ENCODE measurements around the gene TPRKB. TPM values are rescaled to one million over a fixed set of nuclear protein-coding genes. Genes with fewer than 3 reads are reported as not detected.
"Not testable (repeated sequence)": the region's sequence is repeated elsewhere in the genome, so short reads cannot be mapped to it uniquely, and the experiment has no call there.

The TPRKB gene
- total and polyA plus RNA-seq, 5 donors from 2014 or later = 22.4 to 97.9 (median 74.9) TPM

DNA sequence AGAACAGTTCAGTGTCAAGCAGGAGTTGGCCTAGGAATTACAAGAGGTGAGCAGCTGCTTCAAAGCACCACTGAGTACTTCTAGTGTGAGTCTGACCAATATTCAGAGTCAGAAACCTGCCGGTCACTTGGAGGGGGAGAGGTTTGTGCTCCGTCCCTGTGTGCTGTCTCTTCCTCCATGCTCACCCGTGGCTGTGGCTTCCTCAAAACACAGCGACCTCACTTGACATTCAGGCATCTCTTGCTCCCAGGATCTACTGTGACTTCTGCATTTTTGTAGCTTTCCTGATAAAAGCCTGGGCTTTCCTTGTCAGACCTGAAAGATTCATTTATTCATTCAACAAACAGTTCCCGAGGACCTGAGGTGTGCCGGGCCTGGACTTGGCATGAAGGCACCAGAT is 32.9 kb downstream of the TPRKB start:
- H3K4me1 Mint-ChIP-seq = no peaks in the 10 kb centered on the region
- no peaks in the 10 kb centered on the region for H3K36me3 ChIP-seq (ENCODE audit: control insufficient read depth, insufficient read depth, low read length)
- H3K4me3 ChIP-seq (ENCODE audit: low read depth, low read length) = no peak overlapping the region
- no peaks in the 10 kb centered on the region for H3K9me3 ChIP-seq (ENCODE audit: control insufficient read depth in 2 of 2, low read length in 2 of 2)
- ATAC-seq (ENCODE audit: low read depth in 2 of 2) = no peak
- H3K4me3 Mint-ChIP-seq = no peak overlapping the region
- no peaks in the 10 kb centered on the region for H3K4me1 ChIP-seq (ENCODE audit: control insufficient read depth, insufficient read depth, low read length, poor library complexity, severe bottlenecking)
- no peaks in the 10 kb centered on the region for H3K27me3 ChIP-seq (ENCODE audit: control insufficient read depth, insufficient read depth, low read length)
- DNase-seq = no peak
- no peaks in the 10 kb centered on the region for H3K36me3 Mint-ChIP-seq
- H3K27ac ChIP-seq (ENCODE audit: insufficient read depth, low read length, poor library complexity, severe bottlenecking) = no peak overlapping the region
- peaks cover 36% of the 10 kb centered on the region for H3K27me3 Mint-ChIP-seq
- no peak overlapping the region for H3K27ac Mint-ChIP-seq
- H3K9me3 Mint-ChIP-seq = peaks cover 0 to 4% (median 0%) of the 10 kb centered on the region in 7 donors

DNA sequence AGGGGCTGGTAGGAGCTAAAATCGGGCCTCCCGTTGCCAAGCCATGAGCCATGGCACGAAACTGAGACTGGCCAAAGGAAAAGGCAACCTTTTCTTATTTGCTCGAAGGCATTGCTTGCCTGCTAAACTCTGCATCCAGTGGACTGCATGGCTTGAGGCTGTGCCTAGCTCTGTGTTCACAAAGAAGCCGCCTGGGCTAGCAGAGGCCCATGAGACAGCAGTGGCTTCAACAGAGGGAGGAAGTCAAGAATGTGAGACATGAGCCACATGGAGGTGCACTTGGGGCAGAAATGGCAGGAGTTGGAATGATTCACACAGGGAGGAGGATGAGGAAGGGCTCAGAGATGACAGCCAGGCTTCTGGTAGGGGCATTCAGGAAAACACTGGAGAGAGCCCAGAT is 33.5 kb downstream of the TPRKB start:
- no peak overlapping the region for H3K27ac ChIP-seq (ENCODE audit: insufficient read depth, low read length, poor library complexity, severe bottlenecking)
- H3K9me3 ChIP-seq (ENCODE audit: control insufficient read depth in 2 of 2, low read length in 2 of 2) = no peaks in the 10 kb centered on the region
- Mint-ChIP-seq H3K36me3 (no peaks in the 10 kb centered on the region), H3K4me3 (no peak overlapping the region), H3K27me3 (peaks cover 36% of the 10 kb centered on the region), H3K4me1 (no peaks in the 10 kb centered on the region), H3K27ac (no peak overlapping the region), H3K9me3 (peaks cover 0 to 4% (median 0%) of the 10 kb centered on the region in 7 donors)
- H3K27me3 ChIP-seq (ENCODE audit: control insufficient read depth, insufficient read depth, low read length) = no peaks in the 10 kb centered on the region
- no peak for ATAC-seq (ENCODE audit: low read depth in 2 of 2)
- no peaks in the 10 kb centered on the region for H3K4me1 ChIP-seq (ENCODE audit: control insufficient read depth, insufficient read depth, low read length, poor library complexity, severe bottlenecking)
- no peaks in the 10 kb centered on the region for H3K36me3 ChIP-seq (ENCODE audit: control insufficient read depth, insufficient read depth, low read length)
- H3K4me3 ChIP-seq (ENCODE audit: low read depth, low read length) = no peak overlapping the region
- DNase-seq = no peak

DNA sequence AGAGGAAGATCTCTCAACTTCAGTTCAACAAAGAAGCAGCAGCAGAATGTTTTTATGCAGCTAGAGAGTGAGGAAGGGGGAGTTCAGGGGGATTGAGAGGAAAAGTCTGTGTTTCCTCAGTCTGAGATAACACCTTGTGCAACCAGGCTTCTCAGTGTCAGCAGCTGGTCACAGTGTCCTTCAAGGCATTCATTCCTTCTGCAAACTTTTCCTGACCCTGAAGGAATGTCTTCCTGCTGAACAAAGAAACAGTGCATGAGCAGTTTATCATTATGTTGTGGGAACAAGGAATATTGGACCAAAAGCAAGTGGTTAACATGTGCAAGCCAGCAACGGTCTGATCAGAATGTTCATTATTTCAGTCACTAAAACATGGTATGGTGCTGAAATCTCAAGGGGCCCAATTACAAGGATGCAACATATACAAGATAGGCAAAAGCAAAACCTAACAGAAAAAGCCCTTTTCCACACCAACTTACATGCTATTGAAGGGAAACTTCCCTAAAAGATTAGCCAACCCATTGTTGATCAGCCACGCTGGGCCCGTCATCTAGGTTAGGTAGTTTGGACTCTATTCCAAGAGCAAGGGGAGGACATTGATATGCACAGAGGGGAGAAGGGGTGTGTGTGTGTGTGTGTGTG is 34.2 kb downstream of the TPRKB start:
- not testable (repeated sequence) for DNase-seq; H3K9me3 ChIP-seq (ENCODE audit: control insufficient read depth in 2 of 2, low read length in 2 of 2); H3K27me3 ChIP-seq (ENCODE audit: control insufficient read depth, insufficient read depth, low read length); H3K4me3 ChIP-seq (ENCODE audit: low read depth, low read length); H3K9me3 Mint-ChIP-seq; H3K27ac ChIP-seq (ENCODE audit: insufficient read depth, low read length, poor library complexity, severe bottlenecking); H3K4me3 Mint-ChIP-seq; H3K27ac Mint-ChIP-seq; ATAC-seq (ENCODE audit: low read depth in 2 of 2); H3K36me3 ChIP-seq (ENCODE audit: control insufficient read depth, insufficient read depth, low read length); H3K36me3 Mint-ChIP-seq; H3K4me1 ChIP-seq (ENCODE audit: control insufficient read depth, insufficient read depth, low read length, poor library complexity, severe bottlenecking); H3K4me1 Mint-ChIP-seq
- peaks cover 36% of the 10 kb centered on the region for H3K27me3 Mint-ChIP-seq

DNA sequence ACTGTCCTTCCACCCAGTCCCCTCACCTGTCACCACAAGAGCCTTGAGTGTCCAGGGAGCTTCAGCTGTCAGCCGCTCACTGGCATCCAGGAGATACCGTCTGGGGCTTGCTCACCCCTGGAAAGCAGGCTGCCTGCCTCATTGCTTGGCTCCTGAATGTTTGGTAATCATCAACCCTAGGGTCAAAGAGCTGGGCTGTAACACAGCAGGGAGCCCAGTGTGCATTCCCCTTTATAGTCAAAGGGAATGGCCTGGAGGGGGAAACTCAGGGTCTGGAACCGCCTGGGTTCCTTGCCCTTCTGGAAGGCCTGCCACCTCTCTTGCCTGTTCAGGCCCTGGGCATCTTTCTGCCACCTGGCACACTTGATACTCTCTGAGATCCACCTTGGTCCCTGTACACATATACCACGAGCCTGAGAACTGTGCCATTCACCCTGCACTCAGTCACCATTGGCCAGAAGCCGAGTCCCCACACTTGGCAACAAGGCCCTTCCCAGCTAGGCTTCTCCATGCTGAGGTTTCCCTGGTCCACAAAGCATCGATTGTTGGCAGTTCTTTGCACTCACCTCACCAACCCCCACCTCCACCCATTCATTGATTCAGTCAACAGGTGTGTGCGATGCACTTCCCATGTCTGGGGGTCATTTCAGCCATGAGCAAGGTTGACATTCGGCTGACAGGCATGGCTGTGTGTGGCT is 35.0 kb downstream of the TPRKB start:
- H3K36me3 ChIP-seq (ENCODE audit: control insufficient read depth, insufficient read depth, low read length) = no peaks in the 10 kb centered on the region
- peaks cover 31% of the 10 kb centered on the region for H3K27me3 Mint-ChIP-seq
- ATAC-seq (ENCODE audit: low read depth in 2 of 2) (no peak), DNase-seq (no peak)
- no peak overlapping the region for H3K4me3 Mint-ChIP-seq
- no peaks in the 10 kb centered on the region for H3K27me3 ChIP-seq (ENCODE audit: control insufficient read depth, insufficient read depth, low read length)
- H3K27ac Mint-ChIP-seq = no peak overlapping the region
- H3K4me1 ChIP-seq (ENCODE audit: control insufficient read depth, insufficient read depth, low read length, poor library complexity, severe bottlenecking) = no peaks in the 10 kb centered on the region
- H3K9me3 Mint-ChIP-seq = peaks cover 0 to 4% (median 0%) of the 10 kb centered on the region in 7 donors
- no peak overlapping the region for H3K4me3 ChIP-seq (ENCODE audit: low read depth, low read length)
- H3K4me1 Mint-ChIP-seq = no peaks in the 10 kb centered on the region
- H3K36me3 Mint-ChIP-seq = no peaks in the 10 kb centered on the region
- no peak overlapping the region for H3K27ac ChIP-seq (ENCODE audit: insufficient read depth, low read length, poor library complexity, severe bottlenecking)
- H3K9me3 ChIP-seq (ENCODE audit: control insufficient read depth in 2 of 2, low read length in 2 of 2) = no peaks in the 10 kb centered on the region

DNA sequence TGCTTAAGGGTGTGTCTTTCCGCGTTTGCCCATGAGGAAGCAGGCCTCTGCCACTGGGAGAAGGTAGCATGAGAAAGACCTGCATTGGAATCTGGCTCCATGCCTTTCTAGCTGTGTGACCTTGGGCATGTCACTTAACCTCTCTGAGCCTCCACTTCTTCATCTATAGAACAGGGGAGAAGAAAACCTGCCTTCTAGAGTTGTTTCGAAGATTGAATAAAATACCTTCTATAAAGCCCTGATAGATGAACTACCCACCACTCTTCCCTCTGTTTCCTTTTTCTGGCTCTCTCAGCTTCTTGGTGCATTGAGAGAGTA is 35.7 kb downstream of the TPRKB start:
- H3K27ac Mint-ChIP-seq; H3K27ac ChIP-seq (ENCODE audit: insufficient read depth, low read length, poor library complexity, severe bottlenecking); H3K4me1 ChIP-seq (ENCODE audit: control insufficient read depth, insufficient read depth, low read length, poor library complexity, severe bottlenecking); H3K36me3 Mint-ChIP-seq; H3K9me3 Mint-ChIP-seq; H3K4me3 Mint-ChIP-seq; H3K36me3 ChIP-seq (ENCODE audit: control insufficient read depth, insufficient read depth, low read length); H3K9me3 ChIP-seq (ENCODE audit: control insufficient read depth in 2 of 2, low read length in 2 of 2); DNase-seq; H3K27me3 ChIP-seq (ENCODE audit: control insufficient read depth, insufficient read depth, low read length); H3K4me1 Mint-ChIP-seq; ATAC-seq (ENCODE audit: low read depth in 2 of 2); H3K4me3 ChIP-seq (ENCODE audit: low read depth, low read length): not testable (repeated sequence)
- H3K27me3 Mint-ChIP-seq = peaks cover 30% of the 10 kb centered on the region

DNA sequence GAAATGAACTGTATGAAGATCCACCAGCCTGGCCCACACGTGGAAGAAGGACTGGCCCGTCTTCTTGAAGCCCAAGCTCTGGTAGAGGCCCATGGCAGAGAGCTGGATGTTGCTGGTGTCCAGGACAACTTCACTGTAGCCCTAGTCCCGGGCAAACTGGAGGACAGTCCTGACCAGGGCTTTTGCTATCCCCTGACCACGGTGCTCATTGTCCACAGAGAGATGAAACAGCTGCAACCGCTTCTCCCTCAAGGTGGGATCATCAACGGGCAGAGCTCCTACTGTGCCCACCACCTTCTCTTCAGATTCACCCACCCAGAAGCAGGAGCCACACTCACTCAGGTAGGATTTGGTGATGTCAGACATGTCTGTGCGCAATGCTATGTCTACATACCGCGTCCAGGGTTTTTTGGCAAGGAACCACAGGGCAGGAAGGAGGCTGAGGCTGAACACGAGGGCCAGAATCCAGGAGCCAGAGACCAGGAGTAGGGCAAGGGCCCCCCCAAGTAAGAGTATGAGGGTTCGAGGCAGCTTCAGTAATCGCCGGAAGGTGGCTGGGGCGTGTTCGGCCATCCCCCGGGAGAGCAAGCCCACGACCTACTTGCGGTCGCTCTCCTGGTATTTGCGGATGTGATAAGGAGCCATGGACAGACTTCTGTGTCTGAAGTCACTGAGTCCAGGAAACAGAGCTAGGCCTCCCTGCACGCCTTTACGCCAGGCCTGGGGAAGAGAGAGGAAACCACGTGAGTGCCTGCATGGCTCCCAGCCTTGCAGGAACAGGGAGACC is 36.3 kb downstream of the TPRKB start:
- peaks cover 0 to 4% (median 0%) of the 10 kb centered on the region in 7 donors for H3K9me3 Mint-ChIP-seq
- H3K27ac Mint-ChIP-seq = peak overlapping the region in 1 of 3 donors; percentile 38
- no peaks in the 10 kb centered on the region for H3K4me1 Mint-ChIP-seq
- Histone ChIP-seq H3K9me3 (ENCODE audit: control insufficient read depth in 2 of 2, low read length in 2 of 2) (no peaks in the 10 kb centered on the region), H3K4me3 (ENCODE audit: low read depth, low read length) (no peak overlapping the region), H3K27ac (ENCODE audit: insufficient read depth, low read length, poor library complexity, severe bottlenecking) (no peak overlapping the region), H3K4me1 (ENCODE audit: control insufficient read depth, insufficient read depth, low read length, poor library complexity, severe bottlenecking) (no peaks in the 10 kb centered on the region), H3K36me3 (ENCODE audit: control insufficient read depth, insufficient read depth, low read length) (no peaks in the 10 kb centered on the region), H3K27me3 (ENCODE audit: control insufficient read depth, insufficient read depth, low read length) (no peaks in the 10 kb centered on the region)
- ATAC-seq (ENCODE audit: low read depth in 2 of 2) (no peak), DNase-seq (no peak)
- H3K36me3 Mint-ChIP-seq = no peaks in the 10 kb centered on the region
- no peak overlapping the region for H3K4me3 Mint-ChIP-seq
- peaks cover 30% of the 10 kb centered on the region for H3K27me3 Mint-ChIP-seq

DNA sequence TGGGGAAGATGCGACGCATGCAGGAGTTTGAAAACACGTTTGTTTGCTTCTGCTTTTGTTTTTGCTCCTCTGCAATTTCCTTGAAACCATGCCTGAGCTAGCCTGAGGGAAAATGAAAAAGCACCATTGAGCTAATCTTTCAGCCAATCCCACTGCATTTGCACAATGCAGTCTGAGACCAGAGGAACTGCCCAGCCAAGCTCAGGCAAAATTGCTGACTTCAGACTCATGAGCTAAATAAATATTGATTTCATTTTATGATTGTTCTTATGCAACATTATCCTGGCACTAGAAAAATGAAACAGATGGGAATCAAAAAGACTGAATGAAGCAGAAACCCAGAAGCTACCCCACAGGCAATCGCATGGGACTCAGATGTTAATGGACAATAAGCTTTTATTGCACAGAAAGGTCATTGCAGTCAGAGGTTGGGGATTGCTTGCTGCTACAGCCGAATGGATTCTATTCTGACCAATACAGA is 37.0 kb downstream of the TPRKB start:
- no peaks in the 10 kb centered on the region for H3K9me3 ChIP-seq (ENCODE audit: control insufficient read depth in 2 of 2, low read length in 2 of 2)
- H3K4me1 ChIP-seq (ENCODE audit: control insufficient read depth, insufficient read depth, low read length, poor library complexity, severe bottlenecking) = no peaks in the 10 kb centered on the region
- H3K36me3 ChIP-seq (ENCODE audit: control insufficient read depth, insufficient read depth, low read length) = no peaks in the 10 kb centered on the region
- Mint-ChIP-seq H3K4me1 (no peaks in the 10 kb centered on the region), H3K4me3 (no peak overlapping the region), H3K27ac (no peak overlapping the region), H3K9me3 (peaks cover 0 to 4% (median 0%) of the 10 kb centered on the region in 7 donors), H3K36me3 (no peaks in the 10 kb centered on the region), H3K27me3 (peaks cover 31% of the 10 kb centered on the region)
- no peak for ATAC-seq (ENCODE audit: low read depth in 2 of 2)
- H3K4me3 ChIP-seq (ENCODE audit: low read depth, low read length) = no peak overlapping the region
- DNase-seq = no peak
- H3K27ac ChIP-seq (ENCODE audit: insufficient read depth, low read length, poor library complexity, severe bottlenecking) = no peak overlapping the region
- H3K27me3 ChIP-seq (ENCODE audit: control insufficient read depth, insufficient read depth, low read length) = no peaks in the 10 kb centered on the region
